Endothelial cell of umbilical vein (primary cell): ENCODE measurements around the gene DCDC1.

Experiments
- CTCF ChIP-seq, 2 donors: IDR thresholded peaks; 1 replicate in 1 of 2; 2 replicates in 1 of 2; pipeline ENCODE4 v1.5.1; 2011; ENCODE audit warnings: low read length in 2 of 2, mild to moderate bottlenecking in 2 of 2, moderate library complexity in 2 of 2, control low read depth in 1 of 2, inconsistent platforms in 1 of 2, low read depth in 1 of 2; ENCODE audit not compliant: insufficient read depth in 1 of 2; ENCODE audit errors: extremely low read depth in 1 of 2
- EZH2 ChIP-seq: IDR thresholded peaks from 2 replicates; pipeline ENCODE4 v1.6.1; 2012; ENCODE audit warnings: borderline replicate concordance, low read depth, mild to moderate bottlenecking, moderate library complexity, low read length, inconsistent platforms; ENCODE audit not compliant: severe bottlenecking
- FOS ChIP-seq: IDR thresholded peaks from 2 replicates; pipeline ENCODE4 v1.6.1; 2011; ENCODE audit warnings: mild to moderate bottlenecking, low read length, moderate library complexity, borderline replicate concordance; ENCODE audit not compliant: insufficient read depth
- POLR2AphosphoS5 ChIP-seq: IDR thresholded peaks from 2 replicates; pipeline ENCODE4 v1.6.1; 2012; ENCODE audit warnings: low read depth, mild to moderate bottlenecking, control low read depth, low read length, moderate library complexity; ENCODE audit not compliant: insufficient read depth

DNA sequence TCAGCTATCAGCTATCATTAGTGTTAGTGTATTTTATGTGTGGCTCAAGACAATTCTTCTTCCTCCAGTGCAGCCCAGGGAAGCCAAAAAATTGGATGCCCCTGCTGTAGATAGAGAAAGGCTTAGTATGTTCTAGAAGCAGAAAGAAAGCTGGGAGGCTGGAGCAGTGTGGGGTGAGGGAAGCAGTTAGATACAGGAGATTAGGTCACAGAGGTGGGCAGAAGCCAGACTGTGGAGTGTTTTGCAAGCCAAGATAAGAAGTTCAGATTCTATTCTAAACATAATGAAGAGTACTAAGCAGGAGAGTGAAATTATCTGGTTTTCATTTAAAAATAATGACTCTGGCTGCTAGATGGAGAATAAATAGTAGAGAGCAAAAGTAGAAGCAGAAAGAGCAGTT is 381.7 kb downstream of the DCDC1 start:
- no peak for TF ChIP-seq FOS
- TF ChIP-seq EZH2 = no peak
- no peak for TF ChIP-seq CTCF (IDR thresholded peaks at IDR 0.05; ENCODE audit: extremely low read depth in 1 of 2, insufficient read depth in 1 of 2, low read depth in 1 of 2, low read length in 2 of 2)
- no peak for TF ChIP-seq POLR2AphosphoS5
